ENCODE results near the gene PTK7.
A peak's percentile ranks its signal among the peaks of the same experiment; 100 is the strongest.

PTK7 gene

DNA sequence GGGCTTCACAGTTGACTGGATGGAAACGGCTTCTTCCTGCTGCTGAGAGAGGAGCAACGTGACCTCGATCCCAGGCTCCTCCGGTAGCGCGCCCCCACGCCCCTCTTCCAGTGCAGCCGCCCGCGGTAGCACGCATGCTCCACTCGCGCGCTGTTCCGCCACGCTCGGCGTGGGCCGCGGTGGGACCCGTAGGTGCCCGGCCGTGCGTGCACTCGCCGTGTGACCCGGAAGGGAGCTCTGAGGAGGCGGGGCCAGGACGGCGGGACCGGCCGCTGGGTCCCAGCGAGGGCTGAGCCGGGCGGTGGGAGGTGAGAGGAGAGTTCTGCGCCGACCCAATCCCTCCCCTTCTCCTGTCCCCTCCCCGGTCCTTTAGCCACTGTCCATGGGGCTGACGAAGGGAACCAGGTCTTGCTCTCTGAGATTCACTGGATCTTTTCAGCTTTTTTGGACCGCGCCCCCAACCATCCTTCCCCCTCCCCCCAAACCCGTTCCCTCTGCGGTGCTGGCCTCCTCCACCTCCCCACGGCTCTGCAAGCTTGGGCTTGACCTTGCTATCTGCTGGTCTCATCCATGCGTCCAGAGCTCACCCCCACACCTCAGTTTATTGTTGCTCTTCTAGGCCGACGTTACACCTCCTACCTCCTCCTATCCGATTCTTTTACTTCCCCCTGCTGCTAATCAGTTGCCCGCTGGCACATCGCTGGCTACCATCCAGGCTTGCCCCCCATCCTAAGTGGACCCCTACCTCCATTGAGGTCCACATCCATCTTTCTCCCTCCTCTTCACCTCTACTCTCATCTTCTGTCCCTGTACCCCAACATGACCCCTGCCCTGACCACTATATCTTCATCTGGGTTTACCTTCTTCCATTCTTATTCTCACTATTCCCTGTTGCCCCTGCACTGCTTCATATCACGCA, 106.1 kb downstream of the PTK7 start, which contains the start of gene CUL9:
Gene CUL9, plus strand, starts transcription at position 255 of the 919 bp plus-strand sequence. CDS start 2,115 bp downstream, outside the sequence.
- Histone ChIP-seq H3K27me3 (replicated peaks in 2 of 5; ENCODE audit: control insufficient read depth in 4 of 5, insufficient read depth in 5 of 5, low read length in 4 of 5) (no peaks in the 10 kb centered on the region), H3K27ac (ENCODE audit: insufficient read depth in 1 of 2, low read depth in 1 of 2, low read length in 2 of 2, poor library complexity in 1 of 2, severe bottlenecking in 2 of 2) (peak within 1 kb of the TSS; percentile 9 to 67), H3K4me3 (ENCODE audit: control insufficient read depth in 1 of 7, extremely low read depth in 1 of 7, insufficient read depth in 4 of 7, low read depth in 2 of 7, low read length in 6 of 7) (peak within 1 kb of the TSS; percentile 41 to 95 (median 76)), H3K9me3 (ENCODE audit: control extremely low read depth in 1 of 5, control insufficient read depth in 4 of 5, insufficient read depth in 2 of 5, low read depth in 1 of 5, low read length in 4 of 5) (no peaks in the 10 kb centered on the region), H3K36me3 (ENCODE audit: control insufficient read depth in 4 of 4, insufficient read depth in 4 of 4, low read length in 3 of 4) (peaks cover 9 to 52% (median 40%) of the 10 kb centered on the region in 4 experiments), H3K4me1 (ENCODE audit: control extremely low read depth in 1 of 4, control insufficient read depth in 4 of 4, insufficient read depth in 4 of 4, low read length in 3 of 4) (peaks cover 0 to 21% (median 18%) of the 10 kb centered on the region in 4 experiments)
- ChIA-PET POLR2A (interaction anchor here (1.0 kb wide), 1 partner anchor 11 kb away, joined by 3 read pairs; the partner anchor contains the start of gene SRF), CTCF (interaction anchor here (1.0 to 2.4 kb wide), 5 partner anchors 9 to 48 kb away, joined by 3 to 7 read pairs (median 4); no protein-coding TSS in a partner anchor)
- peak; percentile 67 to 84 (median 78) for DNase-seq
- 2% methylated on average over 47 of the region's 51 CpGs for WGBS (ENCODE audit: insufficient coverage)

DNA sequence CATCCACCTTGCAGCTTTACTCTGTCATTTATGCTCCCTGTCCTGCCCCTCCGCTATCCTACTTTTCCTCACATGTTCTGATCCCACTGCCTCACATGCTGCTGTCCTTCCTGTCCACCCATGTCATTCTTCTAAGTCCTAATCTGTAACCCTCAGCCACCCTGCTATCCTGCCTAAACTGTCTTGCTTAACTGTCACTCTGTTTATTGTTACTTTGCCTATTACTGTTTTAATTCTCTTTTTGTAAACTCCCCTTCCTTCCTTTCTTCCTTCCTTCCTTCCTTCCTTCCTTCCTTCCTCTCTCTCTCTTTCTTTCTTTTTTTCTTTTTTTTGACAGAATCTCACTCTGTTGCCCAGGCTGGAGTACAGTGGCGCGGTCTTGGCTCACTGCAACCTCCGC, 107.3 kb downstream of the PTK7 start:
- CTCF ChIA-PET = interaction anchor here (1.0 to 2.4 kb wide), 4 partner anchors 10 to 36 kb away, joined by 3 to 8 read pairs (median 6); partner anchors contain the start of gene SRF
- H3K27me3 ChIP-seq (replicated peaks in 2 of 5; ENCODE audit: control insufficient read depth in 4 of 5, insufficient read depth in 5 of 5, low read length in 4 of 5) = no peaks in the 10 kb centered on the region
- no peaks in the 10 kb centered on the region for H3K9me3 ChIP-seq (ENCODE audit: control extremely low read depth in 1 of 5, control insufficient read depth in 4 of 5, insufficient read depth in 2 of 5, low read depth in 1 of 5, low read length in 4 of 5)
- POLR2A ChIA-PET = no interaction called here
- peaks cover 0 to 21% (median 18%) of the 10 kb centered on the region in 4 experiments for H3K4me1 ChIP-seq (ENCODE audit: control extremely low read depth in 1 of 4, control insufficient read depth in 4 of 4, insufficient read depth in 4 of 4, low read length in 3 of 4)
- H3K36me3 ChIP-seq (ENCODE audit: control insufficient read depth in 4 of 4, insufficient read depth in 4 of 4, low read length in 3 of 4) = peaks cover 9 to 57% (median 46%) of the 10 kb centered on the region in 4 experiments
- peak overlapping the region in 1 of 2 experiments; percentile 67 for H3K27ac ChIP-seq (ENCODE audit: insufficient read depth in 1 of 2, low read depth in 1 of 2, low read length in 2 of 2, poor library complexity in 1 of 2, severe bottlenecking in 2 of 2)
- whole genome bisulfite sequencing (ENCODE audit: insufficient coverage) = 93% methylated on average over 1 of the region's 4 CpGs
- DNase-seq = no peak
- peak overlapping the region in 2 of 7 experiments; percentile 72 to 95 for H3K4me3 ChIP-seq (ENCODE audit: control insufficient read depth in 1 of 7, extremely low read depth in 1 of 7, insufficient read depth in 4 of 7, low read depth in 2 of 7, low read length in 6 of 7)

DNA sequence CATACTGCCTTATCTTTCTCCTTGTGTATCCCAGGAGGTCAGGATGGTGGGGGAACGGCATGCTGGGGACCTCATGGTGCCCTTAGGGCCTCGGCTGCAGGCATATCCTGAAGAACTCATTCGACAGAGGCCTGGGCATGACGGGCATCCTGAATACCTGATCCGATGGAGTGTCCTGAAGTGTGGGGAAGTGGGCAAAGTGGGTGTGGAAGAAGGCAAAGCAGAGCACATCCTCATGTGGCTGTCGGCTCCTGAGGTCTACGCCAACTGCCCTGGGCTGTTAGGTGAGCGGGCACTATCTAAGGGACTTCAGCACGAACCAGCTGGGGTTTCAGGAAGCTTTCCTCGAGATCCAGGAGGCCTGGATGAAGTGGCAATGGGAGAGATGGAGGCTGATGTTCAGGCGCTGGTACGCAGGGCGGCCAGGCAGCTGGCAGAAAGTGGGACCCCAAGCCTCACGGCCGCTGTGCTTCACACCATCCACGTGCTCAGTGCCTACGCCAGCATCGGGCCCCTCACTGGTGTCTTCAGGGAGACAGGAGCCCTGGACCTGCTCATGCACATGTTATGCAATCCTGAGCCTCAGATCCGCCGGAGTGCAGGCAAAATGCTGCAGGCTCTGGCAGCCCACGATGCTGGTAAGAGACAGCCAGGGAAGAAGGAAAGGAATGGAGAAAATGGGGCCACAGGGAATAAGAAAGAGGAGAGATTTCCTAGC, 108.3 kb downstream of the PTK7 start:
- peaks cover 0 to 21% (median 18%) of the 10 kb centered on the region in 4 experiments for H3K4me1 ChIP-seq (ENCODE audit: control extremely low read depth in 1 of 4, control insufficient read depth in 4 of 4, insufficient read depth in 4 of 4, low read length in 3 of 4)
- no peak overlapping the region for H3K27ac ChIP-seq (ENCODE audit: insufficient read depth in 1 of 2, low read depth in 1 of 2, low read length in 2 of 2, poor library complexity in 1 of 2, severe bottlenecking in 2 of 2)
- ChIA-PET CTCF (interaction anchor here (0.6 to 1.6 kb wide), 3 partner anchors 13 to 321 kb away, joined by 3 to 8 read pairs (median 3); partner anchors contain the start of gene SRF), POLR2A (no interaction called here)
- H3K36me3 ChIP-seq (ENCODE audit: control insufficient read depth in 4 of 4, insufficient read depth in 4 of 4, low read length in 3 of 4) = peaks cover 8 to 50% (median 40%) of the 10 kb centered on the region in 4 experiments
- H3K4me3 ChIP-seq (ENCODE audit: control insufficient read depth in 1 of 7, extremely low read depth in 1 of 7, insufficient read depth in 4 of 7, low read depth in 2 of 7, low read length in 6 of 7) = no peak overlapping the region
- H3K27me3 ChIP-seq (replicated peaks in 2 of 5; ENCODE audit: control insufficient read depth in 4 of 5, insufficient read depth in 5 of 5, low read length in 4 of 5) = no peaks in the 10 kb centered on the region
- DNase-seq = no peak
- 98% methylated on average over 19 of the region's 21 CpGs for WGBS (ENCODE audit: insufficient coverage)
- H3K9me3 ChIP-seq (ENCODE audit: control extremely low read depth in 1 of 5, control insufficient read depth in 4 of 5, insufficient read depth in 2 of 5, low read depth in 1 of 5, low read length in 4 of 5) = no peaks in the 10 kb centered on the region

DNA sequence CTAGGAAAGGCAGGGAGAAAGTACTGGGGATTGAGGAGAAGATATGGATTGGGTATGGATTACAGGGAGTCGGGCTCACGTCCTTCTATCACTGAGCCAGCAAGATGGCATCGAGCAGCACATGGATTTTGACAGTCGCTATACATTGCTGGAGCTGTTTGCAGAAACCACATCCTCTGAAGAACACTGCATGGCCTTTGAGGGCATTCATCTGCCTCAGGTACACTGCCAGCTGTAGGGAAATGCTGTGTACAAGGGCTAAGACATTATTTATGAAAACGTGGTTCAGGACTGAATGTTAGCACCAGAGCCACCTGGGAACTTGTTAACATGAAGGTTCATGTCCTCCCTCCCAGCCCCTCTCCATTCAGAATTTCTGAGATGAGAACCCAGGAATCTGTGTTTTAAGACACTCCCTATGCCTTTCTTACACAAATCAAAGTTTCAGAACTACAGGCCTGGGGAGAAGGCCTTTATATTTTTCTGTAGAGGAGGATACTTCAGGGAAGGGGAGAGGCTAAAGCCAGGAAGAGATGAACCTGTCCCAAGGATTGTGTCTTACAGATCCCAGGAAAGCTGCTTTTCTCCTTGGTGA, 109.4 kb downstream of the PTK7 start:
- no peak overlapping the region for H3K27ac ChIP-seq (ENCODE audit: insufficient read depth in 1 of 2, low read depth in 1 of 2, low read length in 2 of 2, poor library complexity in 1 of 2, severe bottlenecking in 2 of 2)
- no peak overlapping the region for H3K4me3 ChIP-seq (ENCODE audit: control insufficient read depth in 1 of 7, extremely low read depth in 1 of 7, insufficient read depth in 4 of 7, low read depth in 2 of 7, low read length in 6 of 7)
- peaks cover 0 to 21% (median 18%) of the 10 kb centered on the region in 4 experiments for H3K4me1 ChIP-seq (ENCODE audit: control extremely low read depth in 1 of 4, control insufficient read depth in 4 of 4, insufficient read depth in 4 of 4, low read length in 3 of 4)
- peaks cover 8 to 52% (median 41%) of the 10 kb centered on the region in 4 experiments for H3K36me3 ChIP-seq (ENCODE audit: control insufficient read depth in 4 of 4, insufficient read depth in 4 of 4, low read length in 3 of 4)
- no peaks in the 10 kb centered on the region for H3K9me3 ChIP-seq (ENCODE audit: control extremely low read depth in 1 of 5, control insufficient read depth in 4 of 5, insufficient read depth in 2 of 5, low read depth in 1 of 5, low read length in 4 of 5)
- ChIA-PET POLR2A (no interaction called here), CTCF (interaction anchor here (0.6 to 1.5 kb wide), 3 partner anchors 16 to 320 kb away, joined by 3 read pairs; no protein-coding TSS in a partner anchor)
- no peaks in the 10 kb centered on the region for H3K27me3 ChIP-seq (replicated peaks in 2 of 5; ENCODE audit: control insufficient read depth in 4 of 5, insufficient read depth in 5 of 5, low read length in 4 of 5)
- WGBS (ENCODE audit: insufficient coverage) = 100% methylated on average over 5 of the region's 5 CpGs
- no peak for DNase-seq

DNA sequence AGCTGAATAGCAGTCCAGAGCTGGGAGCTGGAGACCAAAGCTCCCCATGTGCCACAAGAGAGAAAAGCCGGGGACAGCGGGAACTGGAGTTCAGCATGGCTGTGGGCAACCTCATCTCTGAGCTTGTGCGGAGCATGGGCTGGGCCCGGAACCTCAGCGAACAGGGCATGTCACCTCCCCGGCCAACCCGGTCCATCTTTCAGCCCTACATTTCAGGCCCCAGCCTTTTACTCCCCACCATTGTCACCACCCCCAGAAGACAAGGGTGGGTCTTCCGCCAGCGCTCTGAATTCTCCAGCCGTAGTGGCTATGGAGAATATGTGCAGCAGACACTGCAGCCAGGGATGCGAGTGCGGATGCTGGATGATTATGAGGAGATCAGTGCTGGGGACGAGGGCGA, 109.9 kb downstream of the PTK7 start:
- Histone ChIP-seq H3K4me1 (ENCODE audit: control extremely low read depth in 1 of 4, control insufficient read depth in 4 of 4, insufficient read depth in 4 of 4, low read length in 3 of 4) (peaks cover 0 to 21% (median 18%) of the 10 kb centered on the region in 4 experiments), H3K27ac (ENCODE audit: insufficient read depth in 1 of 2, low read depth in 1 of 2, low read length in 2 of 2, poor library complexity in 1 of 2, severe bottlenecking in 2 of 2) (no peak overlapping the region), H3K4me3 (ENCODE audit: control insufficient read depth in 1 of 7, extremely low read depth in 1 of 7, insufficient read depth in 4 of 7, low read depth in 2 of 7, low read length in 6 of 7) (no peak overlapping the region), H3K36me3 (ENCODE audit: control insufficient read depth in 4 of 4, insufficient read depth in 4 of 4, low read length in 3 of 4) (peaks cover 8 to 53% (median 38%) of the 10 kb centered on the region in 4 experiments), H3K9me3 (ENCODE audit: control extremely low read depth in 1 of 5, control insufficient read depth in 4 of 5, insufficient read depth in 2 of 5, low read depth in 1 of 5, low read length in 4 of 5) (no peaks in the 10 kb centered on the region), H3K27me3 (replicated peaks in 2 of 5; ENCODE audit: control insufficient read depth in 4 of 5, insufficient read depth in 5 of 5, low read length in 4 of 5) (no peaks in the 10 kb centered on the region)
- 98% methylated on average over 9 of the region's 14 CpGs for WGBS (ENCODE audit: insufficient coverage)
- CTCF ChIA-PET = interaction anchor here (0.7 kb wide), 1 partner anchor 16 kb away, joined by 3 read pairs; no protein-coding TSS in a partner anchor
- POLR2A ChIA-PET = no interaction called here
- DNase-seq = no peak

DNA sequence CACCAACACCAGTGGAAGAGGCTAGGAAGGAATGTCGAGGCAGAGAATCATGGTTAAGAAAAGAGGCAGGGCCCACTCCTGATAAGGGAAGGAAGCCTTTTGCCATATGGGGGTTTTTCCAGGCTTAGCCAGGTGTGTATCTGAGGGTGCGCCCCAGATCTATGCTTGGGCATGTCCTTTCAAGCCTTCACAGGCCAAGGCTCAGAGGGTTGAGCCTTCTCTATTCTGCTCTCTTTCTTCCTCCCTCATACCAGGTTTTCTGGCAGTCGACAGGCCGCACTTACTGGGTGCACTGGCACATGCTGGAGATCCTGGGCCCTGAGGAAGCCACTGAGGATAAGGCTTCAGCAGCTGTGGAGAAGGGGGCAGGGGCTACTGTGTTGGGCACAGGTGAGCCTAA, 110.6 kb downstream of the PTK7 start:
- H3K9me3 ChIP-seq (ENCODE audit: control extremely low read depth in 1 of 5, control insufficient read depth in 4 of 5, insufficient read depth in 2 of 5, low read depth in 1 of 5, low read length in 4 of 5) = no peaks in the 10 kb centered on the region
- H3K36me3 ChIP-seq (ENCODE audit: control insufficient read depth in 4 of 4, insufficient read depth in 4 of 4, low read length in 3 of 4) = peaks cover 8 to 53% (median 37%) of the 10 kb centered on the region in 4 experiments
- POLR2A ChIA-PET = no interaction called here
- CTCF ChIA-PET = no interaction called here
- no peak overlapping the region for H3K27ac ChIP-seq (ENCODE audit: insufficient read depth in 1 of 2, low read depth in 1 of 2, low read length in 2 of 2, poor library complexity in 1 of 2, severe bottlenecking in 2 of 2)
- no peaks in the 10 kb centered on the region for H3K27me3 ChIP-seq (replicated peaks in 2 of 5; ENCODE audit: control insufficient read depth in 4 of 5, insufficient read depth in 5 of 5, low read length in 4 of 5)
- no peak for DNase-seq
- H3K4me1 ChIP-seq (ENCODE audit: control extremely low read depth in 1 of 4, control insufficient read depth in 4 of 4, insufficient read depth in 4 of 4, low read length in 3 of 4) = peaks cover 0 to 16% (median 13%) of the 10 kb centered on the region in 4 experiments
- WGBS (ENCODE audit: insufficient coverage) = 95% methylated on average over 4 of the region's 4 CpGs
- no peak overlapping the region for H3K4me3 ChIP-seq (ENCODE audit: control insufficient read depth in 1 of 7, extremely low read depth in 1 of 7, insufficient read depth in 4 of 7, low read depth in 2 of 7, low read length in 6 of 7)

Data from common myeloid progenitor, CD34-positive (primary cell).